Lower leg skin (tissue), 3 donors: Measurements from ENCODE around the gene EFCAB6.

Experiments used
- CTCF ChIP-seq, 3 donors: fragments of 450-650 bp; IDR thresholded peaks; one replicate each; pipeline ENCODE4 v1.5.1; 2016; ENCODE audit warnings: antibody characterized with exemption in 3 of 3, mild to moderate bottlenecking in 3 of 3, moderate library complexity in 2 of 3
- POLR2A ChIP-seq, 2 donors: fragments of 450-650 bp; IDR thresholded peaks; one replicate each; pipeline ENCODE4 v1.6.1; 2016 to 2017; ENCODE audit warnings: antibody characterized with exemption in 2 of 2, mild to moderate bottlenecking in 1 of 2, moderate library complexity in 1 of 2

- TF ChIP-seq CTCF (IDR thresholded peaks at IDR 0.05) (no peak), POLR2A (IDR thresholded peaks at IDR 0.05) (no peak)
These were observed 270.4 kb downstream of the EFCAB6 start for GRCh38 chr22:43541462-43542407.
